Fibroblast of mammary gland (primary cell): Measurements from ENCODE around the gene REXO1.

ENCODE experiments used
- DNase-seq: peaks from one replicate; pipeline ENCODE4 v3.0.0-alpha.2; 2010; ENCODE audit warnings: low read depth
- H3K4me3 ChIP-seq: 2 replicates; pipeline ENCODE4 v1.5.1; 2011; ENCODE audit warnings: low read depth, mild to moderate bottlenecking, low read length, moderate library complexity; ENCODE audit not compliant: control insufficient read depth
- CTCF ChIP-seq: conservative IDR thresholded peaks from 2 replicates; pipeline ENCODE4 v1.5.1; 2011; ENCODE audit warnings: low read depth, low read length, inconsistent platforms; ENCODE audit not compliant: control insufficient read depth, insufficient read depth

REXO1 gene

GRCh38 chr19:1782521-1782920 is 65.8 kb downstream of the REXO1 start:
- H3K4me3 ChIP-seq, result no peak overlapping the region
- TF ChIP-seq CTCF, result no peak
- no peak for DNase-seq

GRCh38 chr19:1780272-1780958 is 67.9 kb downstream of the REXO1 start:
- TF ChIP-seq CTCF, result peak; percentile 21
- peak; percentile 36 for DNase-seq
- no peak overlapping the region for H3K4me3 ChIP-seq

- no peak for DNase-seq
- no peak overlapping the region for H3K4me3 ChIP-seq
- TF ChIP-seq CTCF, result no peak
Observed at GRCh38 chr19:1779574-1779973, 68.7 kb downstream of the REXO1 start.

- no peak overlapping the region for H3K4me3 ChIP-seq
- TF ChIP-seq CTCF, result no peak
- DNase-seq, result no peak
Observed at GRCh38 chr19:1777149-1777548, 71.1 kb downstream of the REXO1 start.

- no peak for DNase-seq
- no peak for TF ChIP-seq CTCF
- no peak overlapping the region for H3K4me3 ChIP-seq
Observed at GRCh38 chr19:1776606-1777147, 71.6 kb downstream of the REXO1 start.

GRCh38 chr19:1775951-1776605 is 72.2 kb downstream of the REXO1 start:
- no peak for DNase-seq
- no peak for TF ChIP-seq CTCF
- no peak overlapping the region for H3K4me3 ChIP-seq
